ENCODE data around the gene SAPCD2.

- no peak for TF ChIP-seq CTCF (conservative IDR thresholded peaks at IDR 0.05 in 1 of 2, IDR thresholded peaks at IDR 0.05 in 1 of 2; ENCODE audit: extremely low read depth in 1 of 2, insufficient read depth in 1 of 2, low read depth in 1 of 2, low read length in 2 of 2)
- no peak for TF ChIP-seq EZH2 (IDR thresholded peaks at IDR 0.05; ENCODE audit: borderline replicate concordance, low read length)
Measured at GRCh38 chr9:137107312-137107921, 37.1 kb upstream of the SAPCD2 start.

All from mammary epithelial cell (primary cell).